Subcutaneous abdominal adipose tissue (tissue), 5 donors: ENCODE data around the gene PPP1R16B.
"Not testable (repeated sequence)": the region's sequence is repeated elsewhere in the genome, so short reads cannot be mapped to it uniquely, and the experiment has no call there.

Experiments used
- H3K27ac ChIP-seq: one replicate; pipeline ENCODE4 v1.7.0; 2013; ENCODE audit warnings: low read depth, mild to moderate bottlenecking, inconsistent platforms, low read length, moderate library complexity
- H3K27me3 ChIP-seq, 5 donors: one replicate each; pipeline ENCODE4 v1.7.0; 2013; ENCODE audit warnings: low read length in 5 of 5, inconsistent platforms in 1 of 5; ENCODE audit not compliant: control insufficient read depth in 5 of 5, insufficient read depth in 4 of 5
- H3K36me3 ChIP-seq, 5 donors: one replicate each; pipeline ENCODE4 v1.7.0; 2013; ENCODE audit warnings: low read length in 5 of 5; ENCODE audit not compliant: control insufficient read depth in 5 of 5, insufficient read depth in 5 of 5
- H3K4me1 ChIP-seq, 5 donors: one replicate each; pipeline ENCODE4 v1.7.0; 2013; ENCODE audit warnings: low read length in 5 of 5, mild to moderate bottlenecking in 3 of 5, moderate library complexity in 1 of 5; ENCODE audit not compliant: control insufficient read depth in 5 of 5, insufficient read depth in 5 of 5
- H3K4me3 ChIP-seq, 5 donors: one replicate each; pipeline ENCODE4 v1.7.0; 2013; ENCODE audit warnings: low read length in 5 of 5, low read depth in 1 of 5
- H3K9ac ChIP-seq, 5 donors: one replicate each; pipeline ENCODE4 v1.7.0; 2013; ENCODE audit warnings: low read length in 5 of 5, mild to moderate bottlenecking in 4 of 5, moderate library complexity in 3 of 5
- H3K9me3 ChIP-seq, 5 donors: one replicate each; pipeline ENCODE4 v1.7.0; 2013; ENCODE audit warnings: low read length in 5 of 5; ENCODE audit not compliant: control insufficient read depth in 5 of 5
- donor health status: healthy.
- donor health status: healthy.
- donor health status: healthy.
- donor health status: healthy.
- donor health status: healthy.

The PPP1R16B gene

DNA sequence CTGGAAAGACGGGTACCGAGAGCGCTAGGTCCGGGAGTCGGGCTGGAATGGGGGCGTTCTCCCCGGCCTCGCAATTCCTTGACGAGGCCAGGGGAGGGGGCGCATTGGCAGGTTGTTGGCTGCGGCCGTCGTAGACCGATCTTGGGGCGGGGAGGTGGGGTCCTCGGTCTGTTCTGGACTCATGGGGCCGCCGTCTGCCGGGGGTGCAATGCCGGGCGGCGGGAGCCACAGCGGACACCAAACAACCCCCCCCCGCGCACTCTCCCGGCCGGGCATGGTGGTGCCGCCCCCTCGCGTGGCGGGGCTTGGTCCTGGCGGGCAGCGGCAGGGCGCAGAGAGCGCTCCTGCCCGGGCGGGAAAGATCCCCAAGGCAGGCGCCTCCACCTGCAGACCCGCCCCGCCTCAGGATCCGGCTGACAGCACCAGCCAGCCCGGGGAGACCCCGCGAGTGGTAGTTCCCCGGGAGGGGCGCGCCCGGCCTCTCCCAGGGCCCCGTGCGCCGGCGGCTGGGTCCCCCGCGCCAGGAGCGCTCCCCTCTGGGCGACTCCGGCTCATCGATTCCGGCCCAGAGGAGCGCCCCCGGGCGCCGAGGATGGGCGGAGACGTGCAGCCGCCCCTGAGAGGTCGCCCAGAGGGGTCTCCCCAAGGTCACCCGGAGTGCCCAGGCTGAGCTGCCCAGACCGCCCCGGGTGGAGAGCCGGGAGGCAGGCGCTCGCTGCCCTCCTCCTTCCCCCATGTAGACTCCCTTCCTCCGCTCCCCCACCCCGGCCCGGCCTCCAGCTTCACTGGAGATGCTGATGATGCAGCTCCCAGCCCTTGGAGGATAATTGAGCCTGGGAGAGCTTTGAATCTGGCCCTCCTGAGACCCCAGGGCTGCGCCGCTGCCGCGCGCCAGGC lies 709 bp downstream of the PPP1R16B start:
- Histone ChIP-seq H3K4me1 (peaks cover 0 to 68% (median 32%) of the 10 kb centered on the region in 5 donors), H3K36me3 (peaks cover 0 to 4% (median 0%) of the 10 kb centered on the region in 5 donors), H3K27ac (peak overlapping the region; percentile 62), H3K9me3 (no peaks in the 10 kb centered on the region), H3K9ac (peak overlapping the region in 2 of 5 donors; percentile 73), H3K4me3 (peak overlapping the region in 4 of 5 donors; percentile 60 to 76 (median 72)), H3K27me3 (peaks cover 16 to 40% (median 27%) of the 10 kb centered on the region in 5 donors)

- Histone ChIP-seq H3K4me1 (peaks cover 0 to 77% (median 40%) of the 10 kb centered on the region in 5 donors), H3K4me3 (peak overlapping the region; percentile 60 to 76 (median 72)), H3K27me3 (peaks cover 16 to 40% (median 27%) of the 10 kb centered on the region in 5 donors), H3K9ac (peak overlapping the region in 2 of 5 donors; percentile 58 to 73), H3K36me3 (peaks cover 0 to 4% (median 0%) of the 10 kb centered on the region in 5 donors), H3K27ac (no peak overlapping the region), H3K9me3 (no peaks in the 10 kb centered on the region)
Measured at GRCh38 chr20:38806855-38807655, 1.6 kb downstream of the PPP1R16B start.

- Histone ChIP-seq H3K4me3 (peak overlapping the region in 1 of 5 donors; percentile 16), H3K27me3 (peaks cover 16 to 40% (median 27%) of the 10 kb centered on the region in 5 donors), H3K9ac (no peak overlapping the region), H3K9me3 (no peaks in the 10 kb centered on the region), H3K27ac (no peak overlapping the region), H3K36me3 (peaks cover 0 to 4% (median 0%) of the 10 kb centered on the region in 5 donors), H3K4me1 (peaks cover 0 to 87% (median 41%) of the 10 kb centered on the region in 5 donors)
Measured at GRCh38 chr20:38809942-38810341, 4.4 kb downstream of the PPP1R16B start.

DNA sequence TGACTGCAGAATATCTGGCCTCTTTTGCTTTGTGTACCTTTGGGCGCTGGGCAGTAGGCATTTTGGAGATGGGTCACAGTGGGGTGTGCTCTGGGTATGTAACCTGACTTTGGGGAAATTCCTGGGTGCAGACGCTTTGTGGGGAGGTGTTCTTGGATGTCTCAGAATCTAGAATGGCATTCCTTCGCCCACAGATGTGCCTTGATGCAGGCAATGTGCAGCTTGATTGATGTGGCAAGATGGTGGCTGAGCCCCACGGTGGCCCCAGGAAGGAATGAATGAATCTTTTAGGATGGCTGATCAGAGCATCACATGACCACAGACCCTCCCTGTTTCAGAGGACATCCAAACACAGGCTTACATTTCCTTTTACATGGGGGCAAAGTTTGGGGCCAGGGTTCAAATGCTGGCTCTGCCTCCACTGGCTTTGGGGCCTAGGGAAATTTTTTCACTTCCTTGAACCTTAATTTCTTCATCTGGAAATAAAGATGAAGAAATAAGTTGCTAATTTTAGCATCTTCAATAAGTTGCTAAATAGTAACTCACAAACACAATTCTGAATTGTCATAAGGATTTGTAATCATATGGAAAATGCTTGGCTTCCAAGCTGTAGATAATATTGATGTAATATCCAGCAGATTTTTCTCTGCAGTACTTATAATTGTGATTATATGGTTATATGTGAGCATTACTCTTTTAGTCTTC lies 5.6 kb downstream of the PPP1R16B start:
- H3K9me3 ChIP-seq, result no peaks in the 10 kb centered on the region
- peaks cover 0 to 4% (median 0%) of the 10 kb centered on the region in 5 donors for H3K36me3 ChIP-seq
- no peak overlapping the region for H3K4me3 ChIP-seq
- H3K27ac ChIP-seq, result no peak overlapping the region
- H3K4me1 ChIP-seq, result peaks cover 0 to 76% (median 30%) of the 10 kb centered on the region in 5 donors
- no peak overlapping the region for H3K9ac ChIP-seq
- peaks cover 16 to 31% (median 22%) of the 10 kb centered on the region in 5 donors for H3K27me3 ChIP-seq

DNA sequence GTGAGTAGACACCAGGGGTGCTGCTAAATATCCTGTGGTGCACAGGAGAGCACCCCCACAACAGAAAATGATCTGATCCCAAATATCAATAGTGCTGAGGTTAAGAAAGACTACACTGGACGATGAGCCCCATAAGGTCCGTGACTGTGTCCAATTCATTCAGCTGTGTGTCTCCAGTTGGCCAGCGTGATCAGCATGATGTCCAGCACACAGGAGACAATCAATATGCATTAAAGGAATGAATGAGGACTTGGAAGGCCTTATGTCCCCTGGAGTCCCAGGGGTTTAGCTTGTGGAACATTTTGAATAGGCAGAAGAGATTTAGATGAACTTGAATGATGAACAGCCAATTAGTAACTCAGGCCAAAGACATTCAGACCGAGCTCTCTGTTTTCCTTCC lies 6.3 kb downstream of the PPP1R16B start:
- H3K4me1 ChIP-seq, result peaks cover 0 to 73% (median 23%) of the 10 kb centered on the region in 5 donors
- H3K9ac ChIP-seq, result no peak overlapping the region
- H3K4me3 ChIP-seq, result no peak overlapping the region
- no peak overlapping the region for H3K27ac ChIP-seq
- H3K27me3 ChIP-seq, result peaks cover 12 to 24% (median 22%) of the 10 kb centered on the region in 5 donors
- no peaks in the 10 kb centered on the region for H3K9me3 ChIP-seq
- H3K36me3 ChIP-seq, result peaks cover 0 to 4% (median 0%) of the 10 kb centered on the region in 5 donors

GRCh38 chr20:38812182-38812581 lies 6.7 kb downstream of the PPP1R16B start:
- Histone ChIP-seq H3K4me3 (no peak overlapping the region), H3K27ac (no peak overlapping the region), H3K27me3 (peaks cover 8 to 21% (median 19%) of the 10 kb centered on the region in 5 donors), H3K36me3 (peaks cover 0 to 4% (median 0%) of the 10 kb centered on the region in 5 donors), H3K9ac (peak overlapping the region in 1 of 5 donors; percentile 11), H3K4me1 (peaks cover 0 to 70% (median 21%) of the 10 kb centered on the region in 5 donors), H3K9me3 (no peaks in the 10 kb centered on the region)

- peak overlapping the region in 1 of 5 donors; percentile 1 for H3K4me3 ChIP-seq
- peaks cover 0 to 4% (median 0%) of the 10 kb centered on the region in 5 donors for H3K36me3 ChIP-seq
- H3K27ac ChIP-seq, result peak overlapping the region; percentile 17
- peak overlapping the region in 1 of 5 donors; percentile 11 for H3K9ac ChIP-seq
- peaks cover 0 to 65% (median 21%) of the 10 kb centered on the region in 5 donors for H3K4me1 ChIP-seq
- H3K9me3 ChIP-seq, result no peaks in the 10 kb centered on the region
- peaks cover under 1 to 16% (median 12%) of the 10 kb centered on the region in 5 donors for H3K27me3 ChIP-seq
Measured at GRCh38 chr20:38812709-38813573, 7.4 kb downstream of the PPP1R16B start.

DNA sequence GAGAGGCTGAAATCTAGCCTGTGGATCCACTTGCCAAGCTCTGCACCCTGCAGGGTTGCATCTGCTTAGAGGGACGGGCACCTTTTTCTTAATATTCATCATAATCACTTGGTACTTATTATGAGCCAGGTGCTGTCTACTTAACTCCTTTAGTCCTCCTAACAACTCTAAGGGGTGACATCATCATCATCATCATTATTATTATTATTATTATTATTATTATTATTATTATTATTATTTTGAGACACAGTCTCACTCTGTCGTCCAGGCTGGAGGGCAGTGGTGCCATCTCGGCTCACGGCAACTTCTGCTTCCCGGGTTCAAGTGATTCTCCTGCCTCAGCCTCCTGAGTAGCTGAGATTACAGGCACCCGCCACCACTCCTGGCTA lies 8.1 kb downstream of the PPP1R16B start:
- not testable (repeated sequence) for H3K9ac ChIP-seq, H3K36me3 ChIP-seq, H3K4me3 ChIP-seq, H3K9me3 ChIP-seq, H3K27ac ChIP-seq
- H3K27me3 ChIP-seq, result peaks cover 0 to 14% (median 7%) of the 10 kb centered on the region in 5 donors
- H3K4me1 ChIP-seq, result peaks cover 0 to 65% (median 21%) of the 10 kb centered on the region in 5 donors
